H1 (cell line): ENCODE results near the gene COLEC11. TPM values are rescaled to one million over a fixed set of nuclear protein-coding genes. Genes with fewer than 3 reads are reported as not detected.

ENCODE experiments used
- CTCF ChIA-PET: fragments of 300-600 bp; sonication (Branson Sonifier 250); formaldehyde crosslinking; loops from one replicate; lab custom pipeline; 2021; ENCODE audit not compliant: partially characterized antibody; lab: Charles Lee
- POLR2A ChIA-PET: fragments of 300-600 bp; sonication (Branson Sonifier 250); formaldehyde crosslinking; loops from one replicate; lab custom pipeline; 2021; ENCODE audit warnings: inconsistent platforms; ENCODE audit not compliant: partially characterized antibody; lab: Charles Lee
- DNase-seq, 2 experiments: peaks; one replicate each; pipeline versions ENCODE4 v3.0.0 to v3.0.0-alpha.2; 2010 to 2022; ENCODE audit warnings: low spot score in 2 of 2, low read depth in 1 of 2, mixed read lengths in 1 of 2
- FAIRE-seq: peaks from 2 replicates; lab custom pipeline; 2011; peaks lifted over from hg19 to GRCh38; lab: Jason Lieb, UNC
- H2AFZ ChIP-seq: 2 replicates; pipeline ENCODE4 v1.8.1; 2012; ENCODE audit warnings: low read length, inconsistent platforms
- H2AK5ac ChIP-seq: 2 replicates; pipeline ENCODE4 v1.6.1; 2013; ENCODE audit warnings: low read depth, low read length
- H2BK120ac ChIP-seq: replicated peaks from 2 replicates; pipeline ENCODE3; 2013; ENCODE audit warnings: low read depth, low read length, inconsistent platforms
- H2BK12ac ChIP-seq: 2 replicates; pipeline ENCODE4 v1.6.1; 2013; ENCODE audit warnings: low read depth, low read length
- H2BK15ac ChIP-seq: 2 replicates; pipeline ENCODE4 v1.6.1; 2013; ENCODE audit warnings: low read length
- H2BK20ac ChIP-seq: 2 replicates; pipeline ENCODE4 v1.6.1; 2013; ENCODE audit warnings: low read length
- H2BK5ac ChIP-seq: 2 replicates; pipeline ENCODE4 v1.6.1; 2013; ENCODE audit warnings: low read depth, low read length
- H3K14ac ChIP-seq: 2 replicates; pipeline ENCODE4 v1.6.1; 2013; ENCODE audit warnings: inconsistent platforms; ENCODE audit not compliant: insufficient read length
- H3K18ac ChIP-seq: 2 replicates; pipeline ENCODE4 v1.6.1; 2013; ENCODE audit warnings: low read length; ENCODE audit errors: extremely low read depth
- H3K23ac ChIP-seq: 2 replicates; pipeline ENCODE4 v1.6.1; 2013; ENCODE audit warnings: inconsistent platforms; ENCODE audit not compliant: insufficient read length
- H3K23me2 ChIP-seq: 2 replicates; pipeline ENCODE4 v1.6.1; 2013; ENCODE audit warnings: low read depth, low read length
- H3K27ac ChIP-seq: 2 replicates; pipeline ENCODE4 v1.6.1; 2011; ENCODE audit warnings: low read depth, low read length, inconsistent platforms
- H3K27me3 ChIP-seq, 4 experiments: replicated peaks in 1 of 4; 1 replicate in 1 of 4; 2 replicates in 3 of 4; pipeline versions ENCODE4 v1.6.1 to v1.8.1; 2011 to 2013; ENCODE audit warnings: low read length in 3 of 4, mild to moderate bottlenecking in 3 of 4, inconsistent platforms in 2 of 4, mixed read lengths in 2 of 4, moderate library complexity in 1 of 4; ENCODE audit not compliant: control insufficient read depth in 3 of 4, insufficient read depth in 3 of 4; ENCODE audit errors: extremely low read depth in 1 of 4
- H3K36me3 ChIP-seq, 4 experiments: 2 replicates each; pipeline versions ENCODE4 v1.6.1 to v1.8.1; 2011 to 2013; ENCODE audit warnings: mild to moderate bottlenecking in 4 of 4, low read length in 3 of 4, moderate library complexity in 2 of 4, control low read depth in 1 of 4, inconsistent platforms in 1 of 4; ENCODE audit not compliant: insufficient read depth in 4 of 4, control insufficient read depth in 2 of 4
- H3K4ac ChIP-seq: replicated peaks from 2 replicates; pipeline ENCODE3; 2013; ENCODE audit warnings: low read length, low read depth, mixed read lengths, inconsistent platforms; ENCODE audit not compliant: insufficient read length
- H3K4me1 ChIP-seq, 4 experiments: replicated peaks in 1 of 4; 1 replicate in 1 of 4; 2 replicates in 3 of 4; pipeline versions ENCODE4 v1.6.1 to v1.8.1; 2011 to 2013; ENCODE audit warnings: low read length in 3 of 4, inconsistent platforms in 2 of 4, mixed read lengths in 1 of 4; ENCODE audit not compliant: insufficient read depth in 4 of 4, control insufficient read depth in 3 of 4
- H3K4me2 ChIP-seq, 2 experiments: 2 replicates each; pipeline versions ENCODE4 v1.6.1 to v1.8.1; 2011 to 2013; ENCODE audit warnings: low read depth in 2 of 2, low read length in 2 of 2, control low read depth in 1 of 2, inconsistent platforms in 1 of 2, mild to moderate bottlenecking in 1 of 2; ENCODE audit not compliant: insufficient read depth in 1 of 2
- H3K4me3 ChIP-seq, 4 experiments: fragments of 200-600, 300-600 bp in 1 of 4; sonication (generic), shearing (Covaris generic), sonication (Bioruptor Twin) in 1 of 4; 2 replicates each; pipeline versions ENCODE4 v1.5.1 to v1.8.1; 2011 to 2016; ENCODE audit warnings: low read length in 4 of 4, low read depth in 3 of 4, control low read depth in 2 of 4, inconsistent platforms in 2 of 4, mild to moderate bottlenecking in 2 of 4, mixed read lengths in 1 of 4, moderate library complexity in 1 of 4; ENCODE audit not compliant: insufficient read depth in 2 of 4; ENCODE audit errors: extremely low read depth in 1 of 4
- H3K56ac ChIP-seq: replicated peaks from 2 replicates; pipeline ENCODE3; 2013; ENCODE audit warnings: low read depth, mild to moderate bottlenecking, mixed read lengths, low read length, inconsistent platforms; ENCODE audit not compliant: insufficient read length
- H3K79me1 ChIP-seq: 2 replicates; pipeline ENCODE4 v1.6.1; 2013; ENCODE audit warnings: low read depth, low read length, control low read depth
- H3K79me2 ChIP-seq, 2 experiments: 2 replicates each; pipeline versions ENCODE4 v1.6.1 to v1.8.1; 2012 to 2013; ENCODE audit warnings: low read length in 2 of 2, mild to moderate bottlenecking in 2 of 2, inconsistent platforms in 1 of 2; ENCODE audit not compliant: insufficient read depth in 2 of 2, control insufficient read depth in 1 of 2
- H3K9ac ChIP-seq, 4 experiments: replicated peaks in 1 of 4; 1 replicate in 1 of 4; 2 replicates in 3 of 4; pipeline versions ENCODE4 v1.6.1 to v1.8.1; 2011 to 2013; ENCODE audit warnings: low read depth in 3 of 4, low read length in 3 of 4, control low read depth in 2 of 4, mild to moderate bottlenecking in 2 of 4, moderate library complexity in 2 of 4, inconsistent platforms in 1 of 4; ENCODE audit errors: extremely low read depth in 1 of 4
- H3K9me3 ChIP-seq, 2 experiments: 2 replicates each; pipeline versions ENCODE4 v1.6.1 to v1.8.1; 2012 to 2013; ENCODE audit warnings: mild to moderate bottlenecking in 2 of 2, moderate library complexity in 2 of 2, control low read depth in 1 of 2, inconsistent platforms in 1 of 2, low read depth in 1 of 2, low read length in 1 of 2, mixed read lengths in 1 of 2; ENCODE audit not compliant: insufficient read depth in 2 of 2
- H4K20me1 ChIP-seq, 2 experiments: replicated peaks in 1 of 2; 2 replicates each; pipeline versions ENCODE3 to v1.8.1; 2011 to 2013; ENCODE audit warnings: inconsistent platforms in 2 of 2, low read length in 2 of 2, mild to moderate bottlenecking in 1 of 2; ENCODE audit not compliant: insufficient read depth in 2 of 2, control insufficient read depth in 1 of 2
- H4K5ac ChIP-seq: 2 replicates; pipeline ENCODE4 v1.6.1; 2013; ENCODE audit warnings: low read length, low read depth, mixed read lengths, inconsistent platforms; ENCODE audit not compliant: insufficient read length
- H4K8ac ChIP-seq: 2 replicates; pipeline ENCODE4 v1.8.0; 2013; ENCODE audit warnings: mild to moderate bottlenecking, moderate library complexity, low read length, inconsistent platforms; ENCODE audit not compliant: insufficient read depth; ENCODE audit errors: extremely low read depth
- H4K91ac ChIP-seq: replicated peaks from 2 replicates; pipeline ENCODE3; 2013; ENCODE audit warnings: low read length, mixed read lengths, inconsistent platforms; ENCODE audit not compliant: insufficient read length
- BACH1 ChIP-seq: IDR thresholded peaks from 2 replicates; pipeline ENCODE4 v1.6.1; 2012; ENCODE audit warnings: low read length, improper control_type of control experiment
- EZH2 ChIP-seq: fragments of 200-600 bp; sonication (generic); IDR thresholded peaks from 2 replicates; pipeline ENCODE4 v1.7.1; 2012; ENCODE audit warnings: low read depth, mild to moderate bottlenecking, moderate library complexity, low read length, inconsistent platforms; ENCODE audit not compliant: severe bottlenecking
- JUN ChIP-seq: IDR thresholded peaks from 2 replicates; pipeline ENCODE4 v1.6.1; 2011; ENCODE audit warnings: low read depth, mild to moderate bottlenecking, improper control_type of control experiment, low read length
- POLR2AphosphoS5 ChIP-seq: IDR thresholded peaks from 2 replicates; pipeline ENCODE4 v1.6.1; 2011; ENCODE audit warnings: low read depth, low read length
- POU5F1 ChIP-seq: IDR thresholded peaks from 2 replicates; pipeline ENCODE4 v1.6.1; 2011; ENCODE audit warnings: low read depth, mild to moderate bottlenecking, low read length, moderate library complexity
- SP2 ChIP-seq: IDR thresholded peaks from 2 replicates; pipeline ENCODE4 v1.6.1; 2012; ENCODE audit warnings: mild to moderate bottlenecking, low read length, inconsistent platforms
- TCF12 ChIP-seq: IDR thresholded peaks from 2 replicates; pipeline ENCODE4 v1.6.1; 2011; ENCODE audit warnings: low read depth, mild to moderate bottlenecking, low read length
- TEAD4 ChIP-seq: IDR thresholded peaks from 2 replicates; pipeline ENCODE4 v1.6.1; 2012; ENCODE audit warnings: low read depth, low read length, inconsistent platforms, mixed read lengths
- YY1 ChIP-seq: IDR thresholded peaks from 2 replicates; pipeline ENCODE4 v1.6.1; 2011; ENCODE audit warnings: low read depth, mild to moderate bottlenecking, low read length
- WGBS, 2 experiments: shearing (Covaris generic) in 1 of 2; methylation state at CpG; one replicate each; pipeline versions ENCODE4 v1.1.6 to v1.1.7; 2013 to 2015; ENCODE audit warnings: low lambda C conversion rate in 2 of 2, mixed read lengths in 2 of 2, inconsistent platforms in 1 of 2, low coverage in 1 of 2, missing lambda C conversion rate in 1 of 2; ENCODE audit not compliant: insufficient replicate concordance in 2 of 2, insufficient coverage in 1 of 2, insufficient read length in 1 of 2; ENCODE audit errors: extremely low coverage in 1 of 2, missing lambda C conversion rate in 1 of 2; 5-methylcytosine and 5-hydroxymethylcytosine counted together
- polyA plus RNA-seq, 7 experiments: library from polyadenylated mRNA; depleted of rRNA in 3 of 7; stranded (reverse) in 5 of 7; unstranded in 2 of 7; fragments of >200 nt in 5 of 7; fragments of 200-250 nt in 2 of 7; gene quantifications; 1 replicate in 5 of 7; 2 replicates in 1 of 7; 4 replicates in 1 of 7; pipeline versions ENCODE4 v1.2.1 to v1.2.3, GENCODE V29; 2011 to 2013; ENCODE audit warnings: missing spikeins in 2 of 7, mixed read lengths in 2 of 7
- total RNA-seq: library from RNA; stranded (reverse); fragmentation: NEBNext Ultra II Directional; extraction: Animal tissue kit (Norgen Biotek cat#: 25700); gene quantifications from 2 replicates; pipeline ENCODE4 v1.2.1, GENCODE V29; 2021
- TF ChIP-seq, protein P1 (sequence below): IDR thresholded peaks from 2 replicates; pipeline ENCODE4 v1.6.1; 2012; ENCODE audit warnings: inconsistent platforms
- TF ChIP-seq, protein P2 (sequence below): IDR thresholded peaks from 2 replicates; pipeline ENCODE4 v1.6.1; 2012; ENCODE audit warnings: inconsistent platforms

The COLEC11 gene
- total and polyA plus RNA-seq, 2 of the 8 experiments (the other 6 are each of a cell fraction or from before 2014, with no cell fraction given), result 0.47 to 0.80 TPM

DNA sequence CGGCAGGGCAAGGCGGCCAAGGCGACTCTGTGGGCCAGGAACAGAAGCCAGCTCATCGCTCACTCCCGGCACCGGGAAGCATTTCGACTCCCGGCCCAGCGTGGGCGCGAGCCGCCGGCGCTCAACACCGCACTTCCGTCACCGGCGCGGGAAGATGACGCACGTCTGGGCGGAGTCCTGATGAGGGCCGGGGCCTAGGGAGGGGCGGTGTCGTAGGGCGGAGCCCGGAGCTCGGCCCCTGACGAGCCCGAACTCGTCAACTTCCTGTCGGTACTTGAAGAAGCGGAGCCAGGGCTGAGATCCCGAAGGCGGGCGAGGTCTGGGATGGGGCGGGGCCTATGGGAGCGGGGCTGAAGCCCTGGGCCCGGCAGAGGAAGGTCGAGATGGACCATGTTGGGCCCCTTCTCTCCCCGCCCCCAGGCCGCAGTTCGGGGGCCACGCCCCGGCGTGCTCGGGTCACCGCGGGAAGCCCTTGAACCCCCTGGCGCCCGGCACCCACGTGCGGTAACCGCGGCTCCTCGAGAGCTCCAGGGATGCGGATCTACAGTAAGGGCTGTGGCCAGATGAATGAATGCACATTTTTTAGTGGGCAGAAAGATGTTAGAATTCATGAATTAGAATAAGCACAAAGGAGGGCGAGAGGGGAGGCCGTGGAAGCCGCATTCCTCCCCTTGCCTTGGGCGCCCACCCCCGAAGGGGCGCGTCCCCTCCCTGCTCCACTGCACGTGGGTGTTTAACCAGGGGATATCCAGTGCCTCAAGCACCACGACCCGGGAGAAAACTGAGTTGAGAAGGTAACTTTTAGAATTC, 36.5 kb upstream of the COLEC11 start, which contains the start of gene RNASEH1:
TSS of gene RNASEH1 (minus strand) at position 129 of the 810 bp plus-strand sequence. CDS start at position 56, 73 bp downstream.
- H3K27ac ChIP-seq, result peak within 1 kb of the TSS; percentile 92
- CTCF ChIA-PET, result interaction anchor here (0.7 kb wide), 1 partner anchor 16 kb away, joined by 3 read pairs; no protein-coding TSS in a partner anchor
- H3K18ac ChIP-seq, result peak within 1 kb of the TSS; percentile 55
- TF ChIP-seq, protein P1, sequence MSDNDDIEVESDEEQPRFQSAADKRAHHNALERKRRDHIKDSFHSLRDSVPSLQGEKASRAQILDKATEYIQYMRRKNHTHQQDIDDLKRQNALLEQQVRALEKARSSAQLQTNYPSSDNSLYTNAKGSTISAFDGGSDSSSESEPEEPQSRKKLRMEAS, result peak; percentile 81
- TF ChIP-seq EZH2 (no peak), SP2 (no peak), BACH1 (0 out of 2 replicates have a peak, but pooled peaks have one; percentile 10), YY1 (no peak), POLR2AphosphoS5 (peak; percentile 91), TCF12 (no peak), JUN (no peak), TEAD4 (0 out of 2 replicates have a peak, but pooled peaks have one; percentile 33), POU5F1 (no peak)
- TF ChIP-seq, protein P2, sequence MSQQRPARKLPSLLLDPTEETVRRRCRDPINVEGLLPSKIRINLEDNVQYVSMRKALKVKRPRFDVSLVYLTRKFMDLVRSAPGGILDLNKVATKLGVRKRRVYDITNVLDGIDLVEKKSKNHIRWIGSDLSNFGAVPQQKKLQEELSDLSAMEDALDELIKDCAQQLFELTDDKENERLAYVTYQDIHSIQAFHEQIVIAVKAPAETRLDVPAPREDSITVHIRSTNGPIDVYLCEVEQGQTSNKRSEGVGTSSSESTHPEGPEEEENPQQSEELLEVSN, result peak; percentile 61; the same call in 1 of the 2 replicates

More for the DNA sequence above, 36.5 kb upstream of the COLEC11 start, which contains the start of gene RNASEH1:
- H2BK5ac ChIP-seq, result peak within 1 kb of the TSS; percentile 95
- no peak within 1 kb of the TSS for H2AFZ ChIP-seq
- no peak within 1 kb of the TSS; the same call in 1 of the 2 replicates for H2BK15ac ChIP-seq
- no peak within 1 kb of the TSS for H2BK20ac ChIP-seq
- H3K56ac ChIP-seq, result peak within 1 kb of the TSS; percentile 57
- H2BK12ac ChIP-seq, result peak within 1 kb of the TSS; percentile 14; the same call in 1 of the 2 replicates
- H3K79me2 ChIP-seq, result peaks cover 4 to 44% of the 10 kb centered on the region in 2 experiments
- peaks cover 4% of the 10 kb centered on the region for H3K79me1 ChIP-seq
- peak within 1 kb of the TSS; percentile 44 for H2BK120ac ChIP-seq
- peaks cover 2 to 4% of the 10 kb centered on the region in 2 experiments for H4K20me1 ChIP-seq
- no peak within 1 kb of the TSS for H3K23ac ChIP-seq
- peaks cover 8% of the 10 kb centered on the region; the same call in 1 of the 2 replicates for H3K23me2 ChIP-seq
- no peaks in the 10 kb centered on the region for H3K9me3 ChIP-seq
- peaks cover 11 to 43% (median 27%) of the 10 kb centered on the region in 4 experiments for H3K36me3 ChIP-seq
- H3K4me1 ChIP-seq, result peaks cover 0 to 7% (median 2%) of the 10 kb centered on the region in 4 experiments; a peak in 4 of 7 replicates
- no peak within 1 kb of the TSS; the same call in none of the 2 replicates for H2AK5ac ChIP-seq
- H3K4me2 ChIP-seq, result peak within 1 kb of the TSS; percentile 69 to 76
- H3K4me3 ChIP-seq, result peak within 1 kb of the TSS; percentile 84 to 99 (median 94)
- FAIRE-seq (no peak), DNase-seq (peak; percentile 98 to 100)
- H3K4ac ChIP-seq, result peak within 1 kb of the TSS; percentile 90
- no peak within 1 kb of the TSS for H3K14ac ChIP-seq
- H4K91ac ChIP-seq, result peak within 1 kb of the TSS; percentile 86
- H3K27me3 ChIP-seq, result no peaks in the 10 kb centered on the region
- H4K5ac ChIP-seq, result peak within 1 kb of the TSS; percentile 93
- 2% methylated on average over 59 of the region's 67 CpGs; no CpG with 5 or more reads in 1 of the 2 experiments for WGBS, 2 experiments
- peak within 1 kb of the TSS; percentile 91 to 100 (median 94) for H3K9ac ChIP-seq
- POLR2A ChIA-PET, result interaction anchor here (0.6 to 19.5 kb wide), 33 partner anchors 8 to 291 kb away, joined by 3 to 373 read pairs (median 4); partner anchors contain the start of genes ADI1, COLEC11 and RPS7
- H4K8ac ChIP-seq, result peak within 1 kb of the TSS; percentile 100
